Neutrophil (primary cell): ENCODE measurements around the gene RYR2.

Experiments
- H3K27ac ChIP-seq: fragments of 200-600 bp; sonication (generic); 2 replicates; pipeline ENCODE4 v1.5.1; 2016; ENCODE audit warnings: mild to moderate bottlenecking, moderate library complexity
- H3K27me3 ChIP-seq: fragments of 200-600 bp; sonication (generic); 2 replicates; pipeline ENCODE4 v1.6.0; 2016; ENCODE audit warnings: mild to moderate bottlenecking
- H3K36me3 ChIP-seq: fragments of 200-600 bp; sonication (generic); 2 replicates; pipeline ENCODE4 v1.5.1; 2017
- H3K4me1 ChIP-seq, 2 experiments: fragments of 200-600 bp in 1 of 2; sonication (generic) in 1 of 2; 1 replicate in 1 of 2; 2 replicates in 1 of 2; pipeline versions ENCODE4 v1.5.1 to v1.6.1; 2013 to 2016; ENCODE audit warnings: low read depth in 1 of 2, low read length in 1 of 2, mild to moderate bottlenecking in 1 of 2, moderate library complexity in 1 of 2; ENCODE audit not compliant: control insufficient read depth in 1 of 2, insufficient read depth in 1 of 2
- H3K4me3 ChIP-seq, 2 experiments: fragments of 200-600 bp in 1 of 2; sonication (generic) in 1 of 2; 1 replicate in 1 of 2; 2 replicates in 1 of 2; pipeline ENCODE4 v1.5.1; 2013 to 2016; ENCODE audit warnings: low read depth in 1 of 2, low read length in 1 of 2, mild to moderate bottlenecking in 1 of 2, moderate library complexity in 1 of 2
- H3K9me3 ChIP-seq: fragments of 200-600 bp; sonication (generic); 2 replicates; pipeline ENCODE4 v1.5.1; 2016
- TF ChIP-seq, protein P1 (sequence below): fragments of 200-600 bp; sonication (generic); IDR thresholded peaks from 2 replicates; pipeline ENCODE4 v1.5.1; 2016; ENCODE audit warnings: antibody characterized with exemption

Gene RYR2

DNA sequence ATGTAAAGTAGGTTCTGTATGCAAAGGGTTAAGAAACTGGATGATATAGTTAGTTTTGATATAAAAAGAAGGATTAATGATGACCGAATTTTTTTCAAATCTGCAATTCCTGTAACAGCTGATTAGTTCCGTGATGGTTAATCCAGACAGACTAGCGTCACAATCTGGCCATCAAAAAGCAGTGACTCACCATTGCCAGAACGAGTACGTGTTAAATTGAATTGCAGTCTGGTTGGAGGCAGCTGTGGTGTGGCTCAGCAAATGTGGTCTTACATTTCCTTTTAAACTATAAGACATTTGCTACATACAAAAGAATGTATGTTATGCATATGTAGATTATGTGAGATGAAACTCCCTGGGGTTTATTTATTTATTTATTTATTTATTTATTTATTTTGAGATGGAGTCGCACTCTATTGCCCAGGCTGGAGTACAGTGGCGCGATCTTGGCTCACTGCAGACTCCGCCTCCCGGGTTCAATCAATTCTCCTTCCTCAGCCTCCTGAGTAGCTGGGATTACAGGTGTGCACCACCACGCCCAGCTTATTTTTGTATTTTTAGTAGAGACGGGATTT is 139.8 kb downstream of the RYR2 start:
- TF ChIP-seq, protein P1, sequence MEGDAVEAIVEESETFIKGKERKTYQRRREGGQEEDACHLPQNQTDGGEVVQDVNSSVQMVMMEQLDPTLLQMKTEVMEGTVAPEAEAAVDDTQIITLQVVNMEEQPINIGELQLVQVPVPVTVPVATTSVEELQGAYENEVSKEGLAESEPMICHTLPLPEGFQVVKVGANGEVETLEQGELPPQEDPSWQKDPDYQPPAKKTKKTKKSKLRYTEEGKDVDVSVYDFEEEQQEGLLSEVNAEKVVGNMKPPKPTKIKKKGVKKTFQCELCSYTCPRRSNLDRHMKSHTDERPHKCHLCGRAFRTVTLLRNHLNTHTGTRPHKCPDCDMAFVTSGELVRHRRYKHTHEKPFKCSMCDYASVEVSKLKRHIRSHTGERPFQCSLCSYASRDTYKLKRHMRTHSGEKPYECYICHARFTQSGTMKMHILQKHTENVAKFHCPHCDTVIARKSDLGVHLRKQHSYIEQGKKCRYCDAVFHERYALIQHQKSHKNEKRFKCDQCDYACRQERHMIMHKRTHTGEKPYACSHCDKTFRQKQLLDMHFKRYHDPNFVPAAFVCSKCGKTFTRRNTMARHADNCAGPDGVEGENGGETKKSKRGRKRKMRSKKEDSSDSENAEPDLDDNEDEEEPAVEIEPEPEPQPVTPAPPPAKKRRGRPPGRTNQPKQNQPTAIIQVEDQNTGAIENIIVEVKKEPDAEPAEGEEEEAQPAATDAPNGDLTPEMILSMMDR, result no peak
- Histone ChIP-seq H3K36me3 (no peaks in the 10 kb centered on the region), H3K27ac (no peak overlapping the region)

DNA sequence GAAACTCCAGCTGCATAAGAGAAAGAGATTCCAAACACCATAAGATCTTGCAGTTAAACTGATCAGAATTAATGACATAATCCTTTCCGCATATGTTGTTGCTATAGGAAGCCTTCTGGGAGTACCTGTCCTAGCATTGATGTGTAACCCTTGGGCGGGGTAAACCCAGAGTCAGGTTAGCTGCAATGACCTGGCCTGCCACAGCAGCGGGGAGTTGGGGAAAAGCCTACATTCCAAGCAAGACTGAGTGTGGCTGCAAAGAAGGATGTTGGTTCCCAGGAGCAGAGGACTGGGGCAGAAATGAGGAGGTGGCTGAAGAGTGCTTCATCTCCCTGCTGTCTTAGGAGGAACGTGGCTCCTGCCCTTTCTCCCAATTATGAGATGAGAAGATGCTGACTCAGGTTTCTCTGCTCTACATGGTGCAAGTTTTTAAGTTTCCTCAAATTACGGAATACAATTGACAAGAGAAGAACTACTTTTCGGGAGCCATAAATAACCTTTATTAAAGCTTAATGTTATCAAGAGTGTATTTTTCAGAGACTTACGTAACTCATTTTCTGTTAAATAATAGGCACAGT is 142.1 kb downstream of the RYR2 start:
- Histone ChIP-seq H3K9me3 (no peaks in the 10 kb centered on the region), H3K4me3 (no peak overlapping the region), H3K27me3 (no peaks in the 10 kb centered on the region), H3K27ac (no peak overlapping the region), H3K36me3 (no peaks in the 10 kb centered on the region), H3K4me1 (no peaks in the 10 kb centered on the region)
- TF ChIP-seq, protein P1, result no peak

More for the DNA sequence above, 139.8 kb downstream of the RYR2 start:
- Histone ChIP-seq H3K27me3 (no peaks in the 10 kb centered on the region), H3K4me1 (no peaks in the 10 kb centered on the region), H3K9me3 (no peaks in the 10 kb centered on the region), H3K4me3 (no peak overlapping the region)

DNA sequence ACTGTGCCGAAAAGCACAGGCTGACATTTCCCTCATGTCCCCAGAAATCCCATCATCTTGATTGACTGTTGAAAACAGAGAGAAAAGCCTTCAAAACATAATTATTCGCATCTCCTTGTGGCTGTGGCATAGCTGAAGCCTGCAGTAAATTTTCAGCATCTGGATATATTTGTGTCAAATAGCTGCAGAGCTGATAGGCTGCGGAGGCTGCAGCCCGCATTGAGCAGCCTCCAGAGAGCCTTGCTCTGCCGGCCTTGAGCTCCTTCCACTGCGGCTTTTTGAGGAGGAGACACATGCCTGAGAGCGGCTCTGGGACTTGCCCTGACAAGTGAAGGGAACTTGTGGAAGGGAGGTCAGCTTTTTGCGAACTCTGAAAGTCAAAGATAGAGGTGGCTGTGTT is 144.7 kb downstream of the RYR2 start:
- H3K36me3 ChIP-seq, result no peaks in the 10 kb centered on the region
- no peaks in the 10 kb centered on the region for H3K9me3 ChIP-seq
- TF ChIP-seq, protein P1, result no peak
- H3K27me3 ChIP-seq, result no peaks in the 10 kb centered on the region
- no peaks in the 10 kb centered on the region for H3K4me1 ChIP-seq
- no peak overlapping the region for H3K4me3 ChIP-seq
- no peak overlapping the region for H3K27ac ChIP-seq

DNA sequence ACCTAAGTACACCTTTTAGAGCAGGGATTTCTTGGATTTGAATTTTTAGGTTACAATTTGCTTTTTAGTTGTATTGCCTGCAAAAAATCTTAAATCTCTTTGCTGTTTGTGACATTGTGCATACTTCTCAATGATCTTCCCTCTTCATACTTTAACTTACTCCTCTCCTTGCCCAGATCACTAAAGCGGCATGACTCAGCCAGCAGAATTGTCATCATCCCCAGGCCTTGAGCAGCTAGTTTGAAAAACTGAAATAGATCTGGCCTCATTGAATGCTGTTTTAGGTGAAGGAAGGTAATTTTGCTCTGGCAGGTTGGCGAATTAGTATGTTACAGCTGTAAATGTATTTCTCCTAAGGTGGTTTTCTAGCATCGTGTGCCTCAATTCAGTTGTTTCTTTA is 145.9 kb downstream of the RYR2 start:
- Histone ChIP-seq H3K27ac (no peak overlapping the region), H3K27me3 (no peaks in the 10 kb centered on the region), H3K9me3 (no peaks in the 10 kb centered on the region), H3K36me3 (no peaks in the 10 kb centered on the region), H3K4me1 (no peaks in the 10 kb centered on the region), H3K4me3 (no peak overlapping the region)
- TF ChIP-seq, protein P1, result no peak

DNA sequence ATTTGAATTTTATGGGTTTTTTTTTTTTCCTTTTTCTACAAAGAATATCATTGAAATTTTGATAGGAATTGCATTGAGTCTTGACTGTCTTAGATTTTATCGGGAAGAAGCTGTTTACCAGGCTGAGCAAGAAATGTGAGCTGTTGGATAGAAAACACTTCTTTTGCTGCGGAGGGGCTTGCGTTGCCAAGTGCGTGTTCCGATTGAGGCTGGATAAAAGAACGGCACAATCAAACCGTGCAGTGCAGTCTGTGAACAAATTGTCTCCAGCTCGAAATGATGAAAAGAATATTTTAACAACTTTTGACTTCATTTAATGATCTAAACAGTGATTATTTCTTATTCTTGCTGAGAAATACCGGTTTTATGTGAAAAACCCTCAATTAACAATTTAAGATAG is 149.4 kb downstream of the RYR2 start:
- Histone ChIP-seq H3K9me3 (no peaks in the 10 kb centered on the region), H3K4me3 (no peak overlapping the region), H3K36me3 (no peaks in the 10 kb centered on the region)

More for the DNA sequence above, 149.4 kb downstream of the RYR2 start:
- H3K27ac ChIP-seq, result no peak overlapping the region
- no peaks in the 10 kb centered on the region for H3K27me3 ChIP-seq
- H3K4me1 ChIP-seq, result no peaks in the 10 kb centered on the region
- TF ChIP-seq, protein P1, result no peak
